Loucy (cell line): ENCODE data around the gene BORCS6.

ENCODE experiments used
- CTCF ChIP-seq: fragments of 200-600 bp; sonication (generic); conservative IDR thresholded peaks from 2 replicates; pipeline ENCODE4 v1.5.1; 2014; ENCODE audit warnings: mild to moderate bottlenecking, antibody characterized with exemption, low read length
- EZH2phosphoT487 ChIP-seq: fragments of 200-600 bp; IDR thresholded peaks from 2 replicates; pipeline ENCODE4 v1.6.1; 2018; ENCODE audit warnings: antibody characterized with exemption, mild to moderate bottlenecking, moderate library complexity, borderline replicate concordance

- TF ChIP-seq EZH2phosphoT487 (no peak), CTCF (no peak)
Observed at GRCh38 chr17:8173871-8174322, 16.1 kb downstream of the BORCS6 start.
